ENCODE data around the gene ARFIP1. TPM values are rescaled to one million over a fixed set of nuclear protein-coding genes. Genes with fewer than 3 reads are reported as not detected.
A peak's percentile ranks its signal among the peaks of the same experiment; 100 is the strongest.
"Not testable (repeated sequence)": the region's sequence is repeated elsewhere in the genome, so short reads cannot be mapped to it uniquely, and the experiment has no call there.

Gene ARFIP1
- total RNA-seq, 1 donor from 2014 or later, result 26.2 TPM

DNA sequence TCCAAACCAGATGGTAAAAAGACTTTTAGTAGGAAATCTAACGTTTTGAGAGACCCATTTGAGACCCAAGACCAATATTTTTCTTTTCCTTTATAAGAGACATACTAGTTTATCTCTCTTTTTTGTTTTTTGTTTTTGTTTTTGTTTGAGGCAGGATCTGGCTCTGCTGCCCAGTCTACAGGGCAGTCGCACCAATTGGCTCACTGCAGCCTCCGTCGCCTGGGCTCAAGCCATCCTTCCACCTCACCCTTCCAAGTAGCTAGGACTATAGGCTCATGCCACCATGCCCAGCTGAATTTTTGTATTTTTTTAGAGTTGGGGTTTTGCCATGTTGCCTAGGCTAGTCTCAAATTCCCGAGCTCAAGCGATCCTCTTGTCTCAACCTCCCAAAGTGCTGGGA lies 79.2 kb downstream of the ARFIP1 start:
- Mint-ChIP-seq H3K4me1 (peaks cover 18% of the 10 kb centered on the region), H3K27ac (peak overlapping the region; percentile 62), H3K27me3 (ENCODE audit: low read depth) (no peaks in the 10 kb centered on the region)

GRCh38 chr4:152860046-152860445 lies 80.3 kb downstream of the ARFIP1 start:
- Mint-ChIP-seq H3K27me3 (ENCODE audit: low read depth) (no peaks in the 10 kb centered on the region), H3K36me3 (peaks cover 2% of the 10 kb centered on the region), H3K4me3 (no peak overlapping the region), H3K9me3 (peaks cover 5% of the 10 kb centered on the region), H3K27ac (peak overlapping the region; percentile 88), H3K4me1 (peaks cover 24% of the 10 kb centered on the region)
- TF ChIP-seq, protein P1, sequence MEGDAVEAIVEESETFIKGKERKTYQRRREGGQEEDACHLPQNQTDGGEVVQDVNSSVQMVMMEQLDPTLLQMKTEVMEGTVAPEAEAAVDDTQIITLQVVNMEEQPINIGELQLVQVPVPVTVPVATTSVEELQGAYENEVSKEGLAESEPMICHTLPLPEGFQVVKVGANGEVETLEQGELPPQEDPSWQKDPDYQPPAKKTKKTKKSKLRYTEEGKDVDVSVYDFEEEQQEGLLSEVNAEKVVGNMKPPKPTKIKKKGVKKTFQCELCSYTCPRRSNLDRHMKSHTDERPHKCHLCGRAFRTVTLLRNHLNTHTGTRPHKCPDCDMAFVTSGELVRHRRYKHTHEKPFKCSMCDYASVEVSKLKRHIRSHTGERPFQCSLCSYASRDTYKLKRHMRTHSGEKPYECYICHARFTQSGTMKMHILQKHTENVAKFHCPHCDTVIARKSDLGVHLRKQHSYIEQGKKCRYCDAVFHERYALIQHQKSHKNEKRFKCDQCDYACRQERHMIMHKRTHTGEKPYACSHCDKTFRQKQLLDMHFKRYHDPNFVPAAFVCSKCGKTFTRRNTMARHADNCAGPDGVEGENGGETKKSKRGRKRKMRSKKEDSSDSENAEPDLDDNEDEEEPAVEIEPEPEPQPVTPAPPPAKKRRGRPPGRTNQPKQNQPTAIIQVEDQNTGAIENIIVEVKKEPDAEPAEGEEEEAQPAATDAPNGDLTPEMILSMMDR (IDR thresholded peaks at IDR 0.05; ENCODE audit: unreplicated experiment), result no peak
- no peak for DNase-seq (ENCODE audit: low spot score in 2 of 2, unreplicated experiment in 2 of 2)

More for the DNA sequence above, 79.2 kb downstream of the ARFIP1 start:
- TF ChIP-seq, protein P1 (IDR thresholded peaks at IDR 0.05; ENCODE audit: unreplicated experiment), result no peak
- DNase-seq (ENCODE audit: low spot score in 2 of 2, unreplicated experiment in 2 of 2), result no peak
- Mint-ChIP-seq H3K36me3 (peaks cover 8% of the 10 kb centered on the region), H3K4me3 (no peak overlapping the region), H3K9me3 (peaks cover 12% of the 10 kb centered on the region)

- H3K9me3 Mint-ChIP-seq, result peaks cover 5% of the 10 kb centered on the region
- TF ChIP-seq, protein P1 (IDR thresholded peaks at IDR 0.05; ENCODE audit: unreplicated experiment), result no peak
- H3K4me1 Mint-ChIP-seq, result peaks cover 24% of the 10 kb centered on the region
- H3K36me3 Mint-ChIP-seq, result peaks cover 6% of the 10 kb centered on the region
- no peak for DNase-seq (ENCODE audit: low spot score in 2 of 2, unreplicated experiment in 2 of 2)
- no peak overlapping the region for H3K4me3 Mint-ChIP-seq
- no peaks in the 10 kb centered on the region for H3K27me3 Mint-ChIP-seq (ENCODE audit: low read depth)
- no peak overlapping the region for H3K27ac Mint-ChIP-seq
Observed at GRCh38 chr4:152862608-152863007, 82.9 kb downstream of the ARFIP1 start.

GRCh38 chr4:152864361-152864760 lies 84.6 kb downstream of the ARFIP1 start:
- H3K4me1 Mint-ChIP-seq, result peaks cover 20% of the 10 kb centered on the region
- peaks cover 5% of the 10 kb centered on the region for H3K9me3 Mint-ChIP-seq
- H3K27ac Mint-ChIP-seq, result peak overlapping the region; percentile 8

GRCh38 chr4:152866432-152866993 lies 86.8 kb downstream of the ARFIP1 start:
- not testable (repeated sequence) for DNase-seq (ENCODE audit: low spot score in 2 of 2, unreplicated experiment in 2 of 2); H3K4me3 Mint-ChIP-seq; H3K27me3 Mint-ChIP-seq (ENCODE audit: low read depth); H3K9me3 Mint-ChIP-seq; H3K27ac Mint-ChIP-seq
- H3K36me3 Mint-ChIP-seq, result peaks cover 10% of the 10 kb centered on the region
- peaks cover 13% of the 10 kb centered on the region for H3K4me1 Mint-ChIP-seq

More at GRCh38 chr4:152864361-152864760, 84.6 kb downstream of the ARFIP1 start:
- peaks cover 10% of the 10 kb centered on the region for H3K36me3 Mint-ChIP-seq
- H3K27me3 Mint-ChIP-seq (ENCODE audit: low read depth), result no peaks in the 10 kb centered on the region
- H3K4me3 Mint-ChIP-seq, result no peak overlapping the region
- TF ChIP-seq, protein P1 (IDR thresholded peaks at IDR 0.05; ENCODE audit: unreplicated experiment), result no peak
- DNase-seq (ENCODE audit: low spot score in 2 of 2, unreplicated experiment in 2 of 2), result no peak

GRCh38 chr4:152870606-152871005 lies 90.9 kb downstream of the ARFIP1 start:
- no peak overlapping the region for H3K4me3 Mint-ChIP-seq
- no peak overlapping the region for H3K27ac Mint-ChIP-seq
- H3K4me1 Mint-ChIP-seq, result peaks cover 11% of the 10 kb centered on the region
- H3K9me3 Mint-ChIP-seq, result no peaks in the 10 kb centered on the region
- peaks cover 17% of the 10 kb centered on the region for H3K36me3 Mint-ChIP-seq
- TF ChIP-seq, protein P1 (IDR thresholded peaks at IDR 0.05; ENCODE audit: unreplicated experiment), result no peak
- no peak for DNase-seq (ENCODE audit: low spot score in 2 of 2, unreplicated experiment in 2 of 2)
- H3K27me3 Mint-ChIP-seq (ENCODE audit: low read depth), result no peaks in the 10 kb centered on the region

Data from mesothelial cell of epicardium (in vitro differentiated cells).